Neutrophil (primary cell): ENCODE results near the gene GALNTL6.

ENCODE experiments used
- H3K27ac ChIP-seq: fragments of 200-600 bp; sonication (generic); 2 replicates; pipeline ENCODE4 v1.5.1; 2016; ENCODE audit warnings: mild to moderate bottlenecking, moderate library complexity
- H3K27me3 ChIP-seq: fragments of 200-600 bp; sonication (generic); 2 replicates; pipeline ENCODE4 v1.6.0; 2016; ENCODE audit warnings: mild to moderate bottlenecking
- H3K36me3 ChIP-seq: fragments of 200-600 bp; sonication (generic); 2 replicates; pipeline ENCODE4 v1.5.1; 2017
- H3K4me1 ChIP-seq, 2 experiments: fragments of 200-600 bp in 1 of 2; sonication (generic) in 1 of 2; 1 replicate in 1 of 2; 2 replicates in 1 of 2; pipeline versions ENCODE4 v1.5.1 to v1.6.1; 2013 to 2016; ENCODE audit warnings: low read depth in 1 of 2, low read length in 1 of 2, mild to moderate bottlenecking in 1 of 2, moderate library complexity in 1 of 2; ENCODE audit not compliant: control insufficient read depth in 1 of 2, insufficient read depth in 1 of 2
- H3K4me3 ChIP-seq, 2 experiments: fragments of 200-600 bp in 1 of 2; sonication (generic) in 1 of 2; 1 replicate in 1 of 2; 2 replicates in 1 of 2; pipeline ENCODE4 v1.5.1; 2013 to 2016; ENCODE audit warnings: low read depth in 1 of 2, low read length in 1 of 2, mild to moderate bottlenecking in 1 of 2, moderate library complexity in 1 of 2
- H3K9me3 ChIP-seq: fragments of 200-600 bp; sonication (generic); 2 replicates; pipeline ENCODE4 v1.5.1; 2016
- CTCF ChIP-seq: fragments of 200-600 bp; sonication (generic); IDR thresholded peaks from 2 replicates; pipeline ENCODE4 v1.5.1; 2016; ENCODE audit warnings: antibody characterized with exemption

GALNTL6 gene

GRCh38 chr4:172989984-172990820 lies 1177.0 kb downstream of the GALNTL6 start:
- Histone ChIP-seq H3K9me3 (no peaks in the 10 kb centered on the region), H3K4me3 (no peak overlapping the region), H3K4me1 (no peaks in the 10 kb centered on the region), H3K27ac (no peak overlapping the region), H3K27me3 (no peaks in the 10 kb centered on the region), H3K36me3 (no peaks in the 10 kb centered on the region)
- TF ChIP-seq CTCF, result no peak

GRCh38 chr4:172992648-172993378 lies 1179.6 kb downstream of the GALNTL6 start:
- TF ChIP-seq CTCF, result no peak
- no peak overlapping the region for H3K27ac ChIP-seq

GRCh38 chr4:172995161-172995560 lies 1182.0 kb downstream of the GALNTL6 start:
- Histone ChIP-seq H3K27me3 (no peaks in the 10 kb centered on the region), H3K9me3 (no peaks in the 10 kb centered on the region), H3K27ac (no peak overlapping the region), H3K4me1 (no peaks in the 10 kb centered on the region), H3K36me3 (no peaks in the 10 kb centered on the region), H3K4me3 (no peak overlapping the region)
- TF ChIP-seq CTCF, result no peak

More at GRCh38 chr4:172992648-172993378, 1179.6 kb downstream of the GALNTL6 start:
- Histone ChIP-seq H3K4me3 (no peak overlapping the region), H3K4me1 (no peaks in the 10 kb centered on the region), H3K36me3 (no peaks in the 10 kb centered on the region), H3K27me3 (no peaks in the 10 kb centered on the region), H3K9me3 (no peaks in the 10 kb centered on the region)

- Histone ChIP-seq H3K9me3 (no peaks in the 10 kb centered on the region), H3K36me3 (no peaks in the 10 kb centered on the region), H3K27ac (no peak overlapping the region), H3K27me3 (no peaks in the 10 kb centered on the region), H3K4me1 (no peaks in the 10 kb centered on the region), H3K4me3 (no peak overlapping the region)
- no peak for TF ChIP-seq CTCF
Observed at GRCh38 chr4:172995704-172996103, 1182.5 kb downstream of the GALNTL6 start.

- Histone ChIP-seq H3K27ac (no peak overlapping the region), H3K4me1 (no peaks in the 10 kb centered on the region), H3K36me3 (no peaks in the 10 kb centered on the region), H3K27me3 (no peaks in the 10 kb centered on the region), H3K4me3 (no peak overlapping the region), H3K9me3 (no peaks in the 10 kb centered on the region)
- TF ChIP-seq CTCF, result no peak
Observed at GRCh38 chr4:172996571-172997216, 1183.5 kb downstream of the GALNTL6 start.
